ENCODE results near the gene PTPN14.

DNA sequence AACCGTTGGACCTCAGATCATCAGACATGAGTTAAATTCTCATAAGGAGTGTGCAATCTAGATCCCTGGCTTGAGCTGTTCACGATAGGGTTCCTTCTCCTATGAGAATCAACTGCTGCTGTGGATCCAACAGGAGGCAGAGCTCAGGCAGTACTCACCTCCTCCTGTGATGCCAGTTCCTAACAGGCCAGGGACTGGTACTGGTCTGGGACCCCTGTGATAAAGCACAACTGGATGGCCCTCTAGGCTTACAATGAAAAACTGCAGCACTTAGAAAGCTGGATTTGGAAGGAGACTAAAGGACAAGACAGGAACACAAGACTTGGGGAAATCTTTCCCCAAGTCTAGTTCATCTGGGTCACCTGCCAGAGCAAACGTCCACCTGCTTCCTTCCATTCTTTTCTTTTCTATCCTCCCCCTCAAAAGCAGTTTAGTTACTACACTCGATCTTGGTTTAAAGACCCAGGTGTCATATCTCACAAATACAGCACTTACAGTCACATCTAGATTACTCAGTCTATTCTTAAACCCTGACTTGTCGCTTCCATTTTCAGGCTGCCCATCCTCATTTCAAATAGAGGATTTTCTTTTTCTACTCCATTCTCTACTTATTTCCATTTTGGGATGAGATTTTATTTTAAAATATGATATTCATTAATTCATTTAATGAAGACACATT, 59.8 kb downstream of the PTPN14 start:
- no peak for TF ChIP-seq EZH2 (IDR thresholded peaks at IDR 0.05; ENCODE audit: low read depth, low read length, severe bottlenecking)
- TF ChIP-seq, protein P1, sequence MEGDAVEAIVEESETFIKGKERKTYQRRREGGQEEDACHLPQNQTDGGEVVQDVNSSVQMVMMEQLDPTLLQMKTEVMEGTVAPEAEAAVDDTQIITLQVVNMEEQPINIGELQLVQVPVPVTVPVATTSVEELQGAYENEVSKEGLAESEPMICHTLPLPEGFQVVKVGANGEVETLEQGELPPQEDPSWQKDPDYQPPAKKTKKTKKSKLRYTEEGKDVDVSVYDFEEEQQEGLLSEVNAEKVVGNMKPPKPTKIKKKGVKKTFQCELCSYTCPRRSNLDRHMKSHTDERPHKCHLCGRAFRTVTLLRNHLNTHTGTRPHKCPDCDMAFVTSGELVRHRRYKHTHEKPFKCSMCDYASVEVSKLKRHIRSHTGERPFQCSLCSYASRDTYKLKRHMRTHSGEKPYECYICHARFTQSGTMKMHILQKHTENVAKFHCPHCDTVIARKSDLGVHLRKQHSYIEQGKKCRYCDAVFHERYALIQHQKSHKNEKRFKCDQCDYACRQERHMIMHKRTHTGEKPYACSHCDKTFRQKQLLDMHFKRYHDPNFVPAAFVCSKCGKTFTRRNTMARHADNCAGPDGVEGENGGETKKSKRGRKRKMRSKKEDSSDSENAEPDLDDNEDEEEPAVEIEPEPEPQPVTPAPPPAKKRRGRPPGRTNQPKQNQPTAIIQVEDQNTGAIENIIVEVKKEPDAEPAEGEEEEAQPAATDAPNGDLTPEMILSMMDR (IDR thresholded peaks at IDR 0.05; ENCODE audit: control extremely low read depth in 1 of 3, insufficient read depth in 1 of 3, low read depth in 1 of 3, low read length in 3 of 3) = peak in 2 of 3 experiments; percentile 15 to 22; a peak in 2 of 4 replicates
- no peak for TF ChIP-seq POLR2AphosphoS5 (IDR thresholded peaks at IDR 0.05; ENCODE audit: low read depth, low read length)
- TF ChIP-seq POU5F1 (IDR thresholded peaks at IDR 0.05; ENCODE audit: low read depth, low read length) = no peak
- TF ChIP-seq SIRT6 (IDR thresholded peaks at IDR 0.05; ENCODE audit: low read length) = no peak
- TF ChIP-seq CREB1 (IDR thresholded peaks at IDR 0.05) = no peak
- TF ChIP-seq YY1 (IDR thresholded peaks at IDR 0.05; ENCODE audit: low read depth, low read length) = no peak
- TF ChIP-seq CEBPB (IDR thresholded peaks at IDR 0.05; ENCODE audit: low read depth, low read length) = no peak
- TF ChIP-seq JUND (IDR thresholded peaks at IDR 0.05; ENCODE audit: low read length) = no peak
